ENCODE measurements around the gene RENBP. TPM values are rescaled to one million over a fixed set of nuclear protein-coding genes. Genes with fewer than 3 reads are reported as not detected.

Gene RENBP
- total and polyA plus RNA-seq, 9 of the 15 experiments (the other 6 are each of a cell fraction or from before 2014, with no cell fraction given): 0.07 to 14.8 (median 10.6) TPM; not detected in 1

- no peak for TF ChIP-seq BCLAF1 (IDR thresholded peaks at IDR 0.05; ENCODE audit: borderline replicate concordance in 1 of 2, control insufficient read depth in 1 of 2, low read depth in 2 of 2, low read length in 1 of 2)
- no peak for TF ChIP-seq ZBTB8A (IDR thresholded peaks at IDR 0.05; ENCODE audit: partially characterized antibody)
These were observed 35.1 kb downstream of the RENBP start (continued) for GRCh38 chrX:153909024-153909979.

GRCh38 chrX:153908219-153908860 is 36.1 kb downstream of the RENBP start:
- H3K27me3 ChIP-seq (ENCODE audit: control insufficient read depth in 2 of 2, insufficient read depth in 2 of 2, low read length in 2 of 2): no peaks in the 10 kb centered on the region
- H3K4me1 ChIP-seq (replicated peaks in 1 of 2; ENCODE audit: control insufficient read depth in 2 of 2, insufficient read depth in 2 of 2, low read length in 2 of 2): peaks cover 6 to 67% of the 10 kb centered on the region in 2 experiments; a peak in 3 of 5 replicates
- no peaks in the 10 kb centered on the region for H3K9me3 ChIP-seq (replicated peaks; ENCODE audit: control insufficient read depth, insufficient read depth, low read depth, low read length)
- CTCF ChIA-PET (ENCODE audit: low intra/inter-chr PET ratio): no interaction called here
- no TSS peak for BruUV-seq (replicated peaks)
- H2AFZ ChIP-seq (ENCODE audit: low read depth, low read length): no peak overlapping the region
- H3K4me3 ChIP-seq: no peak overlapping the region
- ATAC-seq: no peak
- POLR2A ChIA-PET: interaction anchor here (1.4 to 1.5 kb wide), 2 partner anchors 10 to 13 kb away, joined by 3 to 5 read pairs; no protein-coding TSS in a partner anchor
- peaks cover 5% of the 10 kb centered on the region; the same call in 1 of the 2 replicates for H4K20me1 ChIP-seq (replicated peaks; ENCODE audit: control insufficient read depth, insufficient read depth, low read length)
- in situ Hi-C loops (cut with MboI): no loop called here
- H3K27ac ChIP-seq (ENCODE audit: extremely low read depth, low read depth, low read length): no peak overlapping the region
- no peak for FAIRE-seq
- peaks cover 15% of the 10 kb centered on the region; the same call in 2 of the 3 replicates for H3K36me3 ChIP-seq (ENCODE audit: control insufficient read depth, insufficient read depth, low read length)
- no peaks in the 10 kb centered on the region for H3K79me2 ChIP-seq (ENCODE audit: control insufficient read depth, insufficient read depth, low read length)
- intact Hi-C loops (cut with micrococcal nuclease): no loop called here
- WGBS (ENCODE audit: insufficient coverage, low coverage, missing lambda C conversion rate): 82% methylated on average over 8 of the region's 23 CpGs
- DNase-seq (ENCODE audit: extremely low read depth in 1 of 4, low spot score in 3 of 4): no peak
- no peak overlapping the region for H3K4me2 ChIP-seq (ENCODE audit: insufficient read depth, low read length)
- H3K9ac ChIP-seq (ENCODE audit: insufficient read depth in 1 of 2, low read depth in 2 of 2, low read length in 2 of 2): no peak overlapping the region
- H3K9me1 ChIP-seq (ENCODE audit: control insufficient read depth, insufficient read depth, low read length): no peaks in the 10 kb centered on the region
- TF ChIP-seq NR4A1 (CRISPR knock-in tag; IDR thresholded peaks at IDR 0.05) (no peak), NR4A1 (tag; IDR thresholded peaks at IDR 0.05) (no peak), ADNP (tag; IDR thresholded peaks at IDR 0.05) (no peak), ZNF561 (CRISPR knock-in tag; conservative IDR thresholded peaks at IDR 0.05) (no peak), DNMT1 (IDR thresholded peaks at IDR 0.05) (no peak), XRCC3 (IDR thresholded peaks at IDR 0.05) (no peak), DEAF1 (CRISPR knock-in tag; IDR thresholded peaks at IDR 0.05) (no peak), E2F3 (CRISPR knock-in tag; IDR thresholded peaks at IDR 0.05) (no peak), MAFG (tag; conservative IDR thresholded peaks at IDR 0.05) (no peak), GMEB1 (CRISPR knock-in tag; IDR thresholded peaks at IDR 0.05) (no peak)
